ENCODE measurements around the gene FOXP1.

Gene FOXP1

GRCh38 chr3:71585887-71586809, 2.6 kb upstream of the FOXP1 start:
- peak; percentile 66 for DNase-seq

- no peak for DNase-seq
Measured at GRCh38 chr3:71585131-71585530, 1.6 kb upstream of the FOXP1 start.

GRCh38 chr3:71584394-71585011, 975 bp upstream of the FOXP1 start:
- peak; percentile 66 for DNase-seq

GRCh38 chr3:71582612-71583565, 639 bp downstream of the FOXP1 start:
- peak; percentile 79 for DNase-seq

GRCh38 chr3:71582036-71582611, 1.4 kb downstream of the FOXP1 start:
- peak; percentile 84 for DNase-seq

- DNase-seq: peak; percentile 22
Measured at GRCh38 chr3:71581457-71582035, 2.0 kb downstream of the FOXP1 start.

GRCh38 chr3:71580636-71581456, 2.7 kb downstream of the FOXP1 start:
- no peak for DNase-seq

- DNase-seq: peak; percentile 83
Measured at GRCh38 chr3:71579935-71580406, 3.6 kb downstream of the FOXP1 start.

GRCh38 chr3:71579326-71579934, 4.1 kb downstream of the FOXP1 start:
- no peak for DNase-seq

- peak; percentile 46 for DNase-seq
Measured at GRCh38 chr3:71578054-71578751, 5.3 kb downstream of the FOXP1 start.

- no peak for DNase-seq
Measured at GRCh38 chr3:71577011-71577410, 6.5 kb downstream of the FOXP1 start.

- DNase-seq: no peak
Measured at GRCh38 chr3:71575433-71575832, 8.1 kb downstream of the FOXP1 start.

- no peak for DNase-seq
Measured at GRCh38 chr3:71573181-71573580, 10.3 kb downstream of the FOXP1 start.

- no peak for DNase-seq
Measured at GRCh38 chr3:71570546-71570945, 13.0 kb downstream of the FOXP1 start.

GRCh38 chr3:71568207-71568606, 15.3 kb downstream of the FOXP1 start:
- DNase-seq: no peak

- DNase-seq: no peak
Measured at GRCh38 chr3:71566776-71567175, 16.8 kb downstream of the FOXP1 start.

GRCh38 chr3:71565976-71566375, 17.6 kb downstream of the FOXP1 start:
- DNase-seq: no peak

- DNase-seq: no peak
Measured at GRCh38 chr3:71565316-71565715, 18.2 kb downstream of the FOXP1 start.

- DNase-seq: no peak
Measured at GRCh38 chr3:71564361-71564760, 19.2 kb downstream of the FOXP1 start.

GRCh38 chr3:71563827-71564226, 19.7 kb downstream of the FOXP1 start:
- DNase-seq: no peak
